CD14-positive monocyte (primary cell): ENCODE measurements around the gene COL20A1. TPM values are rescaled to one million over a fixed set of nuclear protein-coding genes. Genes with fewer than 3 reads are reported as not detected.

Source experiments
- DNase-seq, 3 donors: peaks; one replicate each; pipeline ENCODE4 v3.0.0-alpha.2; 2011 to 2022
- H2AFZ ChIP-seq: 2 replicates; pipeline ENCODE4 v1.6.0; 2012; ENCODE audit warnings: mild to moderate bottlenecking, low read depth, low read length, inconsistent platforms; ENCODE audit not compliant: insufficient read depth, poor library complexity, severe bottlenecking
- H3K27ac ChIP-seq, 2 donors: 1 replicate in 1 of 2; 2 replicates in 1 of 2; pipeline ENCODE4 v1.5.1; 2012 to 2013; ENCODE audit warnings: low read length in 2 of 2, control low read depth in 1 of 2, inconsistent platforms in 1 of 2, low read depth in 1 of 2, mild to moderate bottlenecking in 1 of 2
- H3K27me3 ChIP-seq, 2 donors: one replicate each; pipeline versions ENCODE4 v1.6.0 to v1.6.1; 2011 to 2013; ENCODE audit warnings: low read length in 2 of 2; ENCODE audit not compliant: control insufficient read depth in 2 of 2, insufficient read depth in 2 of 2
- H3K36me3 ChIP-seq, 2 donors: replicated peaks in 1 of 2; 1 replicate in 1 of 2; 2 replicates in 1 of 2; pipeline versions ENCODE4 v1.5.1 to v1.6.1; 2012 to 2013; ENCODE audit warnings: low read length in 2 of 2, control low read depth in 1 of 2, inconsistent platforms in 1 of 2, mild to moderate bottlenecking in 1 of 2; ENCODE audit not compliant: insufficient read depth in 2 of 2, control insufficient read depth in 1 of 2
- H3K4me1 ChIP-seq, 2 donors: 1 replicate in 1 of 2; 2 replicates in 1 of 2; pipeline versions ENCODE4 v1.5.1 to v1.6.1; 2012 to 2013; ENCODE audit warnings: low read length in 2 of 2, control low read depth in 1 of 2, inconsistent platforms in 1 of 2, mild to moderate bottlenecking in 1 of 2, moderate library complexity in 1 of 2; ENCODE audit not compliant: insufficient read depth in 2 of 2, control insufficient read depth in 1 of 2
- H3K4me2 ChIP-seq: replicated peaks from 2 replicates; pipeline ENCODE3; 2012; ENCODE audit warnings: low read length, moderate library complexity, mild to moderate bottlenecking; ENCODE audit not compliant: poor library complexity, severe bottlenecking; ENCODE audit errors: extremely low read depth
- H3K4me3 ChIP-seq, 3 experiments: fragments of 200-600 bp in 1 of 3; sonication (generic) in 1 of 3; replicated peaks in 1 of 3; 1 replicate in 2 of 3; 2 replicates in 1 of 3; pipeline ENCODE4 v1.5.1; 2011 to 2013; ENCODE audit warnings: low read length in 3 of 3, mild to moderate bottlenecking in 3 of 3, control low read depth in 2 of 3, low read depth in 2 of 3, inconsistent platforms in 1 of 3, moderate library complexity in 1 of 3
- H3K79me2 ChIP-seq: 2 replicates; pipeline ENCODE4 v1.6.0; 2012; ENCODE audit warnings: mild to moderate bottlenecking, control low read depth, inconsistent platforms, low read length, moderate library complexity; ENCODE audit not compliant: insufficient read depth
- H3K9ac ChIP-seq: 2 replicates; pipeline ENCODE4 v1.6.0; 2017; ENCODE audit warnings: low read length, mild to moderate bottlenecking; ENCODE audit not compliant: insufficient read depth, poor library complexity, severe bottlenecking
- H3K9me3 ChIP-seq, 2 donors: replicated peaks in 1 of 2; 1 replicate in 1 of 2; 2 replicates in 1 of 2; pipeline versions ENCODE4 v1.5.1 to v1.6.1; 2012 to 2013; ENCODE audit warnings: low read length in 2 of 2, control low read depth in 1 of 2; ENCODE audit not compliant: control insufficient read depth in 1 of 2, insufficient read depth in 1 of 2
- H4K20me1 ChIP-seq: 2 replicates; pipeline ENCODE4 v1.6.0; 2012; ENCODE audit warnings: mild to moderate bottlenecking, low read length, control low read depth, moderate library complexity; ENCODE audit not compliant: insufficient read depth
- H3K27ac Mint-ChIP-seq, 7 donors: one replicate each; pipeline ENCODE4 v1.8.0; 2020; ENCODE audit warnings: mild to moderate bottlenecking in 7 of 7, mixed read lengths in 7 of 7, moderate library complexity in 6 of 7, inconsistent platforms in 2 of 7
- H3K27me3 Mint-ChIP-seq, 3 donors: one replicate each; pipeline ENCODE4 v1.8.0; 2021 to 2022; ENCODE audit warnings: low read depth in 3 of 3, mild to moderate bottlenecking in 3 of 3, mixed read lengths in 3 of 3, moderate library complexity in 3 of 3, inconsistent platforms in 1 of 3
- H3K36me3 Mint-ChIP-seq, 2 donors: one replicate each; pipeline ENCODE4 v1.8.0; 2020; ENCODE audit warnings: mixed read lengths in 2 of 2, inconsistent platforms in 1 of 2, mild to moderate bottlenecking in 1 of 2
- H3K4me1 Mint-ChIP-seq: one replicate; pipeline ENCODE4 v1.8.0; 2020; ENCODE audit warnings: mild to moderate bottlenecking, mixed read lengths
- H3K4me3 Mint-ChIP-seq, 2 donors: one replicate each; pipeline ENCODE4 v1.8.0; 2020; ENCODE audit warnings: mild to moderate bottlenecking in 2 of 2, mixed read lengths in 2 of 2, moderate library complexity in 1 of 2
- H3K9me3 Mint-ChIP-seq, 7 donors: one replicate each; pipeline ENCODE4 v1.8.0; 2020 to 2022; ENCODE audit warnings: mixed read lengths in 7 of 7, mild to moderate bottlenecking in 6 of 7, moderate library complexity in 6 of 7, inconsistent platforms in 2 of 7
- WGBS: methylation state at CpG from one replicate; pipeline ENCODE4 v1.1.5; 2013; ENCODE audit warnings: missing lambda C conversion rate; ENCODE audit not compliant: insufficient coverage; 5-methylcytosine and 5-hydroxymethylcytosine counted together
- intact Hi-C, 2 donors: fragments of 100-400 bp; cut with micrococcal nuclease; formaldehyde crosslinking; loops; one replicate each; pipeline versions ENCODE4 v1.15.0 to v1.15.1; 2023
- polyA plus RNA-seq, 3 donors: library from polyadenylated mRNA; depleted of rRNA in 1 of 3; unstranded in 2 of 3; stranded (reverse) in 1 of 3; fragments of 300-500 nt in 2 of 3; fragments of >200 nt in 1 of 3; fragmentation: Illumina TruSeq in 2 of 3; gene quantifications; 1 replicate in 2 of 3; 2 replicates in 1 of 3; pipeline ENCODE4 v1.2.3, GENCODE V29; 2012 to 2021
- TF ChIP-seq, protein P1 (sequence below): fragments of 200-600 bp; IDR thresholded peaks from one replicate; pipeline ENCODE4 v1.8.0; 2022; ENCODE audit warnings: antibody characterized with exemption, mild to moderate bottlenecking

Gene COL20A1
- polyA plus RNA-seq, 3 donors = not detected

DNA sequence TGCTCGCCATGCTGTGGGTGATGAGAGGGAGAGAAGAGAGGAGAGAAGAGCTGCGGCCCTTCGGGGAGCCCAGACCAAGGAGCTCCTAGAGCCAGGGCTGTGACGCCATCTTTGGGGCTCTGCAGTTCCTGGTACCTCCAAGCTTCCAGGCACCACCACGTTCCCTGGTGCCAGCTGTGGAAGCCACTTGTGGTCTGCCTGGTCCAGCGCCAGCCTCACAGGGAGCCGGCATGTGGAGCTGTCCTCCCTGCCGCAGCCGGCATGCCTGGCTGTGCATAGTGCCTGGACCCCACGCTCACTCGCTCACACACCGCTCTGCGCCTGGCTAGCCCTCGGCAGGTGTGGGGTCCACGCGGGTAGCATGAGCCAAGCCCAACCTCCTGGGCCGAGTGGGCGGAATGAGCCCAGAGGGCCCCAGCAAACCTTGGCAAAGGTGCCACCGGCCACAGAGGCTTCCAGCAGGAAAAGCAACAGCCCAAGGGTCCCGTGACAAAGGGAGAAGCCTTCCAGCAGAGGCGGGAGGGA is 87.4 kb downstream of the COL20A1 start:
- H3K4me3 Mint-ChIP-seq = no peak overlapping the region
- H3K4me3 ChIP-seq = no peak overlapping the region
- no peak overlapping the region for H3K27ac ChIP-seq
- TF ChIP-seq, protein P1, sequence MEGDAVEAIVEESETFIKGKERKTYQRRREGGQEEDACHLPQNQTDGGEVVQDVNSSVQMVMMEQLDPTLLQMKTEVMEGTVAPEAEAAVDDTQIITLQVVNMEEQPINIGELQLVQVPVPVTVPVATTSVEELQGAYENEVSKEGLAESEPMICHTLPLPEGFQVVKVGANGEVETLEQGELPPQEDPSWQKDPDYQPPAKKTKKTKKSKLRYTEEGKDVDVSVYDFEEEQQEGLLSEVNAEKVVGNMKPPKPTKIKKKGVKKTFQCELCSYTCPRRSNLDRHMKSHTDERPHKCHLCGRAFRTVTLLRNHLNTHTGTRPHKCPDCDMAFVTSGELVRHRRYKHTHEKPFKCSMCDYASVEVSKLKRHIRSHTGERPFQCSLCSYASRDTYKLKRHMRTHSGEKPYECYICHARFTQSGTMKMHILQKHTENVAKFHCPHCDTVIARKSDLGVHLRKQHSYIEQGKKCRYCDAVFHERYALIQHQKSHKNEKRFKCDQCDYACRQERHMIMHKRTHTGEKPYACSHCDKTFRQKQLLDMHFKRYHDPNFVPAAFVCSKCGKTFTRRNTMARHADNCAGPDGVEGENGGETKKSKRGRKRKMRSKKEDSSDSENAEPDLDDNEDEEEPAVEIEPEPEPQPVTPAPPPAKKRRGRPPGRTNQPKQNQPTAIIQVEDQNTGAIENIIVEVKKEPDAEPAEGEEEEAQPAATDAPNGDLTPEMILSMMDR = no peak
- no peaks in the 10 kb centered on the region for H3K4me1 ChIP-seq
- no peaks in the 10 kb centered on the region for H3K4me1 Mint-ChIP-seq
- no peak for DNase-seq
- no peak overlapping the region for H3K9ac ChIP-seq
- H3K27ac Mint-ChIP-seq = no peak overlapping the region
- H3K36me3 Mint-ChIP-seq = no peaks in the 10 kb centered on the region
- H3K79me2 ChIP-seq = no peaks in the 10 kb centered on the region
- H3K36me3 ChIP-seq = no peaks in the 10 kb centered on the region
- peaks cover 0 to 5% of the 10 kb centered on the region in 2 donors for H3K9me3 ChIP-seq
- peaks cover 12 to 43% (median 23%) of the 10 kb centered on the region in 3 donors for H3K27me3 Mint-ChIP-seq
- H3K9me3 Mint-ChIP-seq = peaks cover 2 to 7% (median 4%) of the 10 kb centered on the region in 7 donors
- intact Hi-C loops = loop anchor here in 1 of 2 donors (2.0 kb wide), 1 partner anchor 70 kb away; no protein-coding TSS in a partner anchor
- no peak overlapping the region for H3K4me2 ChIP-seq
- 94% methylated on average over 15 of the region's 21 CpGs for WGBS
- no peak overlapping the region for H2AFZ ChIP-seq
- H4K20me1 ChIP-seq = no peaks in the 10 kb centered on the region
- H3K27me3 ChIP-seq = peaks cover 0 to 19% of the 10 kb centered on the region in 2 donors

DNA sequence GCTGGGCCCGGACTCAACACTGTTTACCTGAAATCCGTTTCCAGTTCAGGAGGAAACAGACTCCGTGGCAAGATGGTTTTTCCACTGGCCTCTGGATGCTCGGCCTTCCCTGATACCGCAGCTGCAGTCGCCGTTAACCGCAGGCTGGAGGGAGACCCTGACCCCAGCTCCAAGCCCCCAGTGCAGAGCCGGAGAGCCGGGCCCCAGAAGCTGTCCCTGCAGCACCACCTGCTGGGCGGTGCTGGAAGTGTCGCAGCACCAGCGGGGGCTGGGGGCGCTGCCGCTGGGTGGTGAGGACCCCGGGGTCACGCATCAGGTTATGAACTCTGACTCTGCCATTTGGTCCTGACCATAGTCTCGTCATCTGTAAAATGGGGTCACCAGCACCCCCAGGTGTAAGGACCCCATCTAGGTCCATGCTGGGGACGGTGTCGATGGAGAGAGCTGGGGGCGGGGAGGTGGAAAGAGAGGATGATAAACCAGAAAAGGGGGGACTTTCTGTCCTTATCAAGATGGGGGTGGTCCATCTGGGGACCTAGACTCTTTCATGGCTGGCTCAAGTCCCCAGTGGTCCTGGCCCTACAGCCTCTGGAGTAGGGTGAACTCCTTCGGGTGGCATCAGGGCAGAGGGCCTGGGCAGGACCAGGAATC is 88.9 kb downstream of the COL20A1 start:
- Histone ChIP-seq H3K79me2 (no peaks in the 10 kb centered on the region), H4K20me1 (no peaks in the 10 kb centered on the region), H2AFZ (no peak overlapping the region), H3K4me2 (no peak overlapping the region), H3K4me3 (no peak overlapping the region), H3K36me3 (no peaks in the 10 kb centered on the region), H3K4me1 (no peaks in the 10 kb centered on the region), H3K27me3 (peaks cover 0 to 15% of the 10 kb centered on the region in 2 donors), H3K9me3 (peaks cover 14 to 16% of the 10 kb centered on the region in 2 donors), H3K27ac (no peak overlapping the region), H3K9ac (no peak overlapping the region)
- H3K36me3 Mint-ChIP-seq = no peaks in the 10 kb centered on the region
- WGBS = 12% methylated on average over 19 of the region's 22 CpGs
- no peak overlapping the region for H3K27ac Mint-ChIP-seq
- H3K4me1 Mint-ChIP-seq = no peaks in the 10 kb centered on the region
- TF ChIP-seq, protein P1 = peak; percentile 96
- intact Hi-C loops = loop anchor here in 1 of 2 donors (2.0 kb wide), 1 partner anchor 71 kb away; no protein-coding TSS in a partner anchor
- peaks cover 12 to 36% (median 24%) of the 10 kb centered on the region in 3 donors for H3K27me3 Mint-ChIP-seq
- H3K4me3 Mint-ChIP-seq = no peak overlapping the region
- H3K9me3 Mint-ChIP-seq = peaks cover 10 to 22% (median 16%) of the 10 kb centered on the region in 7 donors
- peak in 2 of 3 donors; percentile 4 to 13 for DNase-seq
